Karpas-422 (cell line): ENCODE measurements around the gene LSM7. TPM values are rescaled to one million over a fixed set of nuclear protein-coding genes. Genes with fewer than 3 reads are reported as not detected.

Experiments
- DNase-seq: peaks from one replicate; pipeline ENCODE4 v3.0.0-alpha.2; 2015
- H2AFZ ChIP-seq: fragments of 200-600 bp; sonication (generic); 2 replicates; pipeline ENCODE4 v1.6.1; 2014; ENCODE audit warnings: antibody characterized with exemption, low read length, mixed read lengths
- H3K27ac ChIP-seq: fragments of 200-600 bp; sonication (generic); 2 replicates; pipeline ENCODE4 v1.5.1; 2014; ENCODE audit warnings: mild to moderate bottlenecking, low read length, moderate library complexity
- H3K27me3 ChIP-seq: fragments of 200-600 bp; sonication (generic); 2 replicates; pipeline ENCODE4 v1.6.1; 2014; ENCODE audit warnings: low read length, mixed read lengths
- H3K36me3 ChIP-seq: fragments of 200-600 bp; sonication (generic); 2 replicates; pipeline ENCODE4 v1.6.1; 2014; ENCODE audit warnings: low read length, mixed read lengths; ENCODE audit not compliant: insufficient read depth
- H3K4me1 ChIP-seq: fragments of 200-600 bp; sonication (generic); 2 replicates; pipeline ENCODE4 v1.6.1; 2014; ENCODE audit warnings: mild to moderate bottlenecking, low read length, mixed read lengths
- H3K4me2 ChIP-seq: fragments of 200-600 bp; sonication (generic); 2 replicates; pipeline ENCODE4 v1.6.1; 2014; ENCODE audit warnings: low read length, low read depth, mild to moderate bottlenecking; ENCODE audit not compliant: poor library complexity, severe bottlenecking
- H3K4me3 ChIP-seq: fragments of 200-600 bp; sonication (generic); 2 replicates; pipeline ENCODE4 v1.5.1; 2014; ENCODE audit warnings: mild to moderate bottlenecking, antibody characterized with exemption, low read length, mixed read lengths
- H3K79me2 ChIP-seq: fragments of 200-600 bp; sonication (generic); 2 replicates; pipeline ENCODE4 v1.6.1; 2014; ENCODE audit warnings: mild to moderate bottlenecking, low read length, mixed read lengths
- H3K9ac ChIP-seq: fragments of 200-600 bp; sonication (generic); 2 replicates; pipeline ENCODE4 v1.6.0; 2014; ENCODE audit warnings: low read length
- H3K9me2 ChIP-seq: fragments of 200-600 bp; sonication (generic), shearing (Covaris generic); replicated peaks from 2 replicates; pipeline ENCODE4 v1.6.0; 2014; ENCODE audit warnings: mild to moderate bottlenecking, low read length, moderate library complexity; ENCODE audit not compliant: insufficient read depth
- H3K9me3 ChIP-seq: fragments of 300-700, 200-600 bp; sonication (generic); 2 replicates; pipeline ENCODE4 v1.6.1; 2014; ENCODE audit warnings: low read length, mixed read lengths
- H4K20me1 ChIP-seq: fragments of 200-600 bp; sonication (generic); 2 replicates; pipeline ENCODE4 v1.6.1; 2014; ENCODE audit warnings: mild to moderate bottlenecking, antibody characterized with exemption, low read length, low read depth; ENCODE audit not compliant: insufficient read depth
- total RNA-seq: library from RNA; depleted of rRNA; stranded (reverse); fragments of >200 nt; shearing (Covaris generic); gene quantifications from 2 replicates; pipeline ENCODE4 v1.2.3, GENCODE V29; 2014; ENCODE audit warnings: low replicate concordance

Gene LSM7
- total RNA-seq, 1 experiment from 2014 or later = 140 TPM

- H3K9me3 ChIP-seq = no peaks in the 10 kb centered on the region
- no peaks in the 10 kb centered on the region for H3K9me2 ChIP-seq
- H3K79me2 ChIP-seq = no peaks in the 10 kb centered on the region
- H4K20me1 ChIP-seq = no peaks in the 10 kb centered on the region
- no peak for DNase-seq
- no peak overlapping the region for H3K27ac ChIP-seq
- H3K27me3 ChIP-seq = no peaks in the 10 kb centered on the region
- no peak overlapping the region for H2AFZ ChIP-seq
- H3K36me3 ChIP-seq = no peaks in the 10 kb centered on the region
- H3K4me3 ChIP-seq = no peak overlapping the region
- no peak overlapping the region for H3K9ac ChIP-seq
- no peaks in the 10 kb centered on the region for H3K4me1 ChIP-seq
- no peak overlapping the region for H3K4me2 ChIP-seq
Observed at GRCh38 chr19:2341982-2342381, 13.6 kb upstream of the LSM7 start.

GRCh38 chr19:2341244-2341751 is 12.9 kb upstream of the LSM7 start:
- Histone ChIP-seq H4K20me1 (no peaks in the 10 kb centered on the region; the same call in 1 of the 2 replicates), H3K79me2 (peaks cover 4% of the 10 kb centered on the region), H3K27me3 (no peaks in the 10 kb centered on the region), H3K36me3 (no peaks in the 10 kb centered on the region), H3K4me3 (no peak overlapping the region), H3K9ac (no peak overlapping the region), H3K9me3 (no peaks in the 10 kb centered on the region), H3K4me1 (no peaks in the 10 kb centered on the region), H3K4me2 (no peak overlapping the region), H3K9me2 (no peaks in the 10 kb centered on the region), H2AFZ (no peak overlapping the region), H3K27ac (no peak overlapping the region)
- no peak for DNase-seq

- no peak overlapping the region for H3K4me3 ChIP-seq
- H3K4me2 ChIP-seq = no peak overlapping the region
- no peaks in the 10 kb centered on the region for H3K9me2 ChIP-seq
- no peak for DNase-seq
- H3K4me1 ChIP-seq = no peaks in the 10 kb centered on the region
- H3K36me3 ChIP-seq = no peaks in the 10 kb centered on the region
- no peak overlapping the region for H3K27ac ChIP-seq
- peaks cover 10% of the 10 kb centered on the region for H3K79me2 ChIP-seq
- no peaks in the 10 kb centered on the region; the same call in 1 of the 2 replicates for H4K20me1 ChIP-seq
- no peaks in the 10 kb centered on the region for H3K27me3 ChIP-seq
- no peaks in the 10 kb centered on the region for H3K9me3 ChIP-seq
- H3K9ac ChIP-seq = no peak overlapping the region
- H2AFZ ChIP-seq = no peak overlapping the region
Observed at GRCh38 chr19:2340496-2341243, 12.3 kb upstream of the LSM7 start.

- no peak for DNase-seq
- H3K4me2 ChIP-seq = no peak overlapping the region
- H3K36me3 ChIP-seq = no peaks in the 10 kb centered on the region
- peaks cover 14% of the 10 kb centered on the region for H3K79me2 ChIP-seq
- H3K9ac ChIP-seq = no peak overlapping the region
- H3K9me2 ChIP-seq = no peaks in the 10 kb centered on the region
- no peak overlapping the region for H3K4me3 ChIP-seq
- no peaks in the 10 kb centered on the region for H3K4me1 ChIP-seq
- no peak overlapping the region for H3K27ac ChIP-seq
- no peaks in the 10 kb centered on the region for H3K27me3 ChIP-seq
- no peak overlapping the region for H2AFZ ChIP-seq
- H3K9me3 ChIP-seq = peaks cover under 1% of the 10 kb centered on the region; the same call in 1 of the 2 replicates
- H4K20me1 ChIP-seq = no peaks in the 10 kb centered on the region; the same call in 1 of the 2 replicates
Observed at GRCh38 chr19:2339644-2340310, 11.4 kb upstream of the LSM7 start.

GRCh38 chr19:2338751-2339643 is 10.6 kb upstream of the LSM7 start:
- no peaks in the 10 kb centered on the region; the same call in 1 of the 2 replicates for H4K20me1 ChIP-seq
- H3K9me2 ChIP-seq = no peaks in the 10 kb centered on the region
- DNase-seq = no peak
- H3K36me3 ChIP-seq = 0 out of 2 replicates have a peak, but pooled peaks cover under 1% of the 10 kb centered on the region
- no peak overlapping the region for H3K27ac ChIP-seq
- H2AFZ ChIP-seq = no peak overlapping the region
- H3K79me2 ChIP-seq = peaks cover 20% of the 10 kb centered on the region
- no peaks in the 10 kb centered on the region for H3K27me3 ChIP-seq
- H3K4me3 ChIP-seq = no peak overlapping the region
- H3K9me3 ChIP-seq = peaks cover 5% of the 10 kb centered on the region; the same call in 1 of the 2 replicates
- no peak overlapping the region for H3K9ac ChIP-seq
- H3K4me1 ChIP-seq = no peaks in the 10 kb centered on the region
- no peak overlapping the region for H3K4me2 ChIP-seq

GRCh38 chr19:2338055-2338615 is 9.7 kb upstream of the LSM7 start:
- no peak for DNase-seq
- Histone ChIP-seq H4K20me1 (no peaks in the 10 kb centered on the region; the same call in 1 of the 2 replicates), H3K4me3 (no peak overlapping the region), H3K27me3 (no peaks in the 10 kb centered on the region), H3K9me2 (no peaks in the 10 kb centered on the region), H2AFZ (no peak overlapping the region), H3K4me2 (no peak overlapping the region), H3K9ac (no peak overlapping the region), H3K4me1 (no peaks in the 10 kb centered on the region), H3K27ac (no peak overlapping the region), H3K79me2 (peaks cover 29% of the 10 kb centered on the region), H3K9me3 (peaks cover 5% of the 10 kb centered on the region; the same call in 1 of the 2 replicates), H3K36me3 (0 out of 2 replicates have a peak, but pooled peaks cover 7% of the 10 kb centered on the region)

- Histone ChIP-seq H3K9me3 (peaks cover 5% of the 10 kb centered on the region; the same call in 1 of the 2 replicates), H3K27ac (no peak overlapping the region), H3K9me2 (no peaks in the 10 kb centered on the region), H3K4me3 (no peak overlapping the region), H4K20me1 (no peaks in the 10 kb centered on the region; the same call in 1 of the 2 replicates), H3K4me2 (no peak overlapping the region), H3K36me3 (0 out of 2 replicates have a peak, but pooled peaks cover 7% of the 10 kb centered on the region), H3K9ac (no peak overlapping the region), H3K79me2 (peaks cover 37% of the 10 kb centered on the region), H3K4me1 (peaks cover 5% of the 10 kb centered on the region), H2AFZ (no peak overlapping the region), H3K27me3 (no peaks in the 10 kb centered on the region)
- DNase-seq = no peak
Observed at GRCh38 chr19:2337329-2337707, 8.9 kb upstream of the LSM7 start.
